Tibial artery (tissue), 4 donors: ENCODE results near the gene MYO19.

Source experiments
- DNase-seq, 2 donors: peaks; one replicate each; pipeline ENCODE4 v3.0.0-alpha.2; 2019
- H3K27ac ChIP-seq, 2 donors: fragments of 200-600 bp; sonication (generic) in 1 of 2; 1 replicate in 1 of 2; 2 replicates in 1 of 2; pipeline ENCODE4 v1.5.1; 2018 to 2019; ENCODE audit warnings: mild to moderate bottlenecking in 1 of 2
- H3K27me3 ChIP-seq, 2 donors: fragments of 200-600 bp; sonication (generic) in 1 of 2; one replicate each; pipeline versions ENCODE4 v1.5.1 to v1.6.0; 2016 to 2019
- H3K36me3 ChIP-seq, 3 donors: fragments of 200-600 bp; sonication (generic) in 2 of 3; one replicate each; pipeline ENCODE4 v1.5.1; 2016 to 2019; ENCODE audit warnings: mild to moderate bottlenecking in 2 of 3
- H3K4me1 ChIP-seq, 4 donors: fragments of 200-600 bp; sonication (generic) in 2 of 4; 1 replicate in 3 of 4; 2 replicates in 1 of 4; pipeline ENCODE4 v1.5.1; 2016 to 2019
- H3K4me3 ChIP-seq, 2 donors: fragments of 200-600 bp; sonication (generic) in 1 of 2; 1 replicate in 1 of 2; 2 replicates in 1 of 2; pipeline ENCODE4 v1.5.1; 2018 to 2019; ENCODE audit warnings: mild to moderate bottlenecking in 2 of 2
- H3K9me3 ChIP-seq, 3 donors: fragments of 200-600 bp; sonication (generic) in 1 of 3; one replicate each; pipeline ENCODE4 v1.5.1; 2016 to 2019
- CTCF ChIP-seq, 2 experiments: fragments of 200-600 bp in 1 of 2; fragments of 450-650 bp in 1 of 2; IDR thresholded peaks; one replicate each; pipeline ENCODE4 v1.5.1; 2017 to 2019; ENCODE audit warnings: antibody characterized with exemption in 2 of 2, mild to moderate bottlenecking in 1 of 2, moderate library complexity in 1 of 2
- intact Hi-C: fragments of 100-400 bp; cut with DNase I; formaldehyde crosslinking; loops from one replicate; pipeline ENCODE4 v1.15.0; 2023; ENCODE audit warnings: low total_unique reads

Gene MYO19

GRCh38 chr17:36542755-36543154 lies 8.1 kb upstream of the MYO19 start:
- DNase-seq = no peak
- Histone ChIP-seq H3K36me3 (peaks cover 0 to 4% (median 0%) of the 10 kb centered on the region in 3 donors), H3K4me1 (peaks cover 0 to 31% (median 24%) of the 10 kb centered on the region in 4 donors), H3K9me3 (no peaks in the 10 kb centered on the region), H3K4me3 (no peak overlapping the region), H3K27ac (no peak overlapping the region), H3K27me3 (no peaks in the 10 kb centered on the region)
- intact Hi-C loops = no loop called here
- TF ChIP-seq CTCF (IDR thresholded peaks at IDR 0.05) = no peak

GRCh38 chr17:36540696-36541095 lies 6.0 kb upstream of the MYO19 start:
- H3K4me3 ChIP-seq = no peak overlapping the region
- TF ChIP-seq CTCF (IDR thresholded peaks at IDR 0.05) = no peak
- no peaks in the 10 kb centered on the region for H3K27me3 ChIP-seq
- DNase-seq = no peak
- H3K36me3 ChIP-seq = no peaks in the 10 kb centered on the region
- H3K9me3 ChIP-seq = no peaks in the 10 kb centered on the region
- H3K4me1 ChIP-seq = peaks cover 0 to 16% (median 10%) of the 10 kb centered on the region in 4 donors
- no peak overlapping the region for H3K27ac ChIP-seq
- intact Hi-C loops = no loop called here

GRCh38 chr17:36535669-36536081 lies 1.0 kb upstream of the MYO19 start:
- peak overlapping the region; percentile 90 to 98 for H3K27ac ChIP-seq
- peaks cover 0 to 19% (median 0%) of the 10 kb centered on the region in 3 donors for H3K36me3 ChIP-seq
- no peaks in the 10 kb centered on the region for H3K9me3 ChIP-seq
- H3K4me3 ChIP-seq = peak overlapping the region; percentile 78 to 98
- intact Hi-C loops = loop anchor here (10.0 kb wide), 1 partner anchor 51 kb away; the partner anchor contains the start of gene ZNHIT3
- H3K4me1 ChIP-seq = peaks cover 0 to 18% (median 8%) of the 10 kb centered on the region in 4 donors
- TF ChIP-seq CTCF (IDR thresholded peaks at IDR 0.05) = no peak
- no peak for DNase-seq
- no peaks in the 10 kb centered on the region for H3K27me3 ChIP-seq

GRCh38 chr17:36533935-36534839 lies 481 bp downstream of the MYO19 start:
- Histone ChIP-seq H3K4me3 (peak overlapping the region; percentile 78 to 98), H3K27me3 (no peaks in the 10 kb centered on the region), H3K36me3 (peaks cover 0 to 22% (median 0%) of the 10 kb centered on the region in 3 donors), H3K9me3 (no peaks in the 10 kb centered on the region), H3K27ac (peak overlapping the region; percentile 90 to 98), H3K4me1 (peaks cover 0 to 18% (median 8%) of the 10 kb centered on the region in 4 donors)
- intact Hi-C loops = loop anchor here (10.0 kb wide), 1 partner anchor 49 kb away; the partner anchor contains the start of gene ZNHIT3
- DNase-seq = peak; percentile 56 to 78
- peak in 1 of 2 experiments; percentile 32 for TF ChIP-seq CTCF (IDR thresholded peaks at IDR 0.05)

GRCh38 chr17:36532435-36532975 lies 2.2 kb downstream of the MYO19 start:
- H3K27me3 ChIP-seq = no peaks in the 10 kb centered on the region
- no peak for TF ChIP-seq CTCF (IDR thresholded peaks at IDR 0.05)
- intact Hi-C loops = loop anchor here (10.0 kb wide), 1 partner anchor 48 kb away; the partner anchor contains the start of gene ZNHIT3

More at GRCh38 chr17:36532435-36532975, 2.2 kb downstream of the MYO19 start:
- Histone ChIP-seq H3K9me3 (no peaks in the 10 kb centered on the region), H3K4me3 (no peak overlapping the region), H3K27ac (no peak overlapping the region), H3K36me3 (peaks cover 2 to 38% (median 7%) of the 10 kb centered on the region in 3 donors), H3K4me1 (peaks cover 0 to 18% (median 8%) of the 10 kb centered on the region in 4 donors)
- DNase-seq = no peak
